Activated B cell treated with CpG ODN at 0.5 μM for 24 hours (primary cell): ENCODE measurements around the gene PSMG4. TPM values are rescaled to one million over a fixed set of nuclear protein-coding genes. Genes with fewer than 3 reads are reported as not detected.

ENCODE experiments used
- ATAC-seq: fragments of 200-7000 bp; cut with Tn5 transposase; one replicate; pipeline ENCODE4 v1.10.0; 2021; ENCODE audit warnings: low read depth, mild to moderate bottlenecking, moderate library complexity
- CTCF ChIA-PET: fragments of 350-600 bp; sonication (Branson Sonifier 250); formaldehyde crosslinking; loops from one replicate; lab custom pipeline; 2021; ENCODE audit warnings: antibody characterized with exemption; lab: Charles Lee
- POLR2A ChIA-PET: fragments of 350-600 bp; sonication (Branson Sonifier 250); formaldehyde crosslinking; loops from one replicate; lab custom pipeline; 2021; ENCODE audit warnings: antibody characterized with exemption; lab: Charles Lee
- DNase-seq: peaks from one replicate; pipeline ENCODE4 v3.0.0; 2022
- H3K27ac Mint-ChIP-seq: one replicate; pipeline ENCODE4 v1.8.0; 2020; ENCODE audit warnings: mixed read lengths
- H3K27me3 Mint-ChIP-seq: one replicate; pipeline ENCODE4 v1.8.0; 2021; ENCODE audit warnings: mixed read lengths
- H3K36me3 Mint-ChIP-seq: one replicate; pipeline ENCODE4 v1.8.0; 2021; ENCODE audit warnings: low read depth, mixed read lengths
- H3K4me1 Mint-ChIP-seq: one replicate; pipeline ENCODE4 v1.8.0; 2021; ENCODE audit warnings: mixed read lengths
- H3K4me3 Mint-ChIP-seq: one replicate; pipeline ENCODE4 v1.8.0; 2020; ENCODE audit warnings: mild to moderate bottlenecking, mixed read lengths
- H3K9me3 Mint-ChIP-seq: one replicate; pipeline ENCODE4 v1.8.0; 2020; ENCODE audit warnings: mixed read lengths
- intact Hi-C: fragments of 100-400 bp; cut with micrococcal nuclease; formaldehyde crosslinking; loops from one replicate; pipeline ENCODE4 v1.15.1; 2024
- total RNA-seq: library from RNA; stranded (reverse); gene quantifications from 2 replicates; pipeline ENCODE4 v1.2.3, GENCODE V29; 2022
- TF ChIP-seq, protein P1 (sequence below): fragments of 200-600 bp; IDR thresholded peaks from one replicate; pipeline ENCODE4 v1.8.0; 2022; ENCODE audit warnings: antibody characterized with exemption, mild to moderate bottlenecking

The PSMG4 gene
- total RNA-seq, 1 donor from 2014 or later: 29.9 TPM

DNA sequence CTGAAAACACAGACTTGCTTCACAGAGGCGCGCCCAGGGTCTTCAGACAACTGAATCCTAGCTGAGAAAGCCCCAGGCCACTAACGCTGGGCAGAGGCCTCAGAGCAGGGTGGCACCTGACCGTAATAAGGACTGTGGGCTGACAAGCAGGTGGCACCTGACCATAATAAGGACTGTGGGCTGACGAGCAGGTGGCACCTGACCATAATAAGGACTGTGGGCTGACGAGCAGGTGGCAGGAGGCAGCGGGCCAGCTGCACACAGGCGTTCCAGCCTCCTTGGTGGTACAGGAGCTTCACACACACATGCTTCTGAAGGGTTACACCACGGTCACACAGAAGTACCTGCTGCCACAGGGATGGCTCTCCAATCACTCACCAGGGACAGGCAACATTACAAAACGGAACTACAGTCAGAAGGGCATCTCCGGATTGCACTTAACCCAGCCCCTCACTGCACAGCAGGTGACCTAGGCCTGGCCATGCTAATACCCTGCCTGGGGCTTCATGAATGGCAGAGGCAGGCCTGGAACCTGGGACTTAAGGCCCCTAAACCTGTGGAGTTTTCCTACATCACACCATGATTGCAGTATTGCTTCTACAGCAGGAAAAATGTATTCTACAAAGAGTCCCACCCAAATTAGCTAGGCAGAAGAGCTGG, 50.8 kb downstream of the PSMG4 start:
- H3K36me3 Mint-ChIP-seq: no peaks in the 10 kb centered on the region
- CTCF ChIA-PET: no interaction called here
- POLR2A ChIA-PET: no interaction called here
- no peak overlapping the region for H3K4me3 Mint-ChIP-seq
- peaks cover 11% of the 10 kb centered on the region for H3K27me3 Mint-ChIP-seq
- no peaks in the 10 kb centered on the region for H3K4me1 Mint-ChIP-seq
- TF ChIP-seq, protein P1, sequence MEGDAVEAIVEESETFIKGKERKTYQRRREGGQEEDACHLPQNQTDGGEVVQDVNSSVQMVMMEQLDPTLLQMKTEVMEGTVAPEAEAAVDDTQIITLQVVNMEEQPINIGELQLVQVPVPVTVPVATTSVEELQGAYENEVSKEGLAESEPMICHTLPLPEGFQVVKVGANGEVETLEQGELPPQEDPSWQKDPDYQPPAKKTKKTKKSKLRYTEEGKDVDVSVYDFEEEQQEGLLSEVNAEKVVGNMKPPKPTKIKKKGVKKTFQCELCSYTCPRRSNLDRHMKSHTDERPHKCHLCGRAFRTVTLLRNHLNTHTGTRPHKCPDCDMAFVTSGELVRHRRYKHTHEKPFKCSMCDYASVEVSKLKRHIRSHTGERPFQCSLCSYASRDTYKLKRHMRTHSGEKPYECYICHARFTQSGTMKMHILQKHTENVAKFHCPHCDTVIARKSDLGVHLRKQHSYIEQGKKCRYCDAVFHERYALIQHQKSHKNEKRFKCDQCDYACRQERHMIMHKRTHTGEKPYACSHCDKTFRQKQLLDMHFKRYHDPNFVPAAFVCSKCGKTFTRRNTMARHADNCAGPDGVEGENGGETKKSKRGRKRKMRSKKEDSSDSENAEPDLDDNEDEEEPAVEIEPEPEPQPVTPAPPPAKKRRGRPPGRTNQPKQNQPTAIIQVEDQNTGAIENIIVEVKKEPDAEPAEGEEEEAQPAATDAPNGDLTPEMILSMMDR: no peak
- DNase-seq (no peak), ATAC-seq (no peak)
- H3K27ac Mint-ChIP-seq: no peak overlapping the region
- no peaks in the 10 kb centered on the region for H3K9me3 Mint-ChIP-seq
- intact Hi-C loops: no loop called here

DNA sequence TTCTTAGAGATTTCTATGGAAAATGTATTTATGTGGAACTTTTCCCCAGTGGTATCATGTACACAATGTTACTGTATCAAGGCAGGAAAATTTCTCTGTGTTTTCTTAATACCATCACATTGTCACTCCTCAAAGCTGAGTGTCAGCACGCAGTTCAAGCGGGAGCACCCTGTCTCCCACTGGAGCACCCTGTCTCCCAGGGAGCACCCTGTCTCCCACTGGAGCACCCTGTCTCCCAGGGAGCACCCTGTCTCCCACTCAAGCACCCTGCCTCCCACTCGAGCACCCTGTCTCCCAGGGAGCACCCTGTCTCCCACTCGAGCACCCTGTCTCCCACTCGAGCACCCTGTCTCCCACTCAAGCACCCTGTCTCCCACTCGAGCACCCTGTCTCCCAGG, 51.3 kb downstream of the PSMG4 start:
- Mint-ChIP-seq H3K27ac (no peak overlapping the region), H3K9me3 (no peaks in the 10 kb centered on the region), H3K4me3 (no peak overlapping the region), H3K36me3 (no peaks in the 10 kb centered on the region), H3K27me3 (peaks cover 13% of the 10 kb centered on the region), H3K4me1 (no peaks in the 10 kb centered on the region)
- POLR2A ChIA-PET: no interaction called here
- TF ChIP-seq, protein P1: no peak
- intact Hi-C loops: no loop called here
- CTCF ChIA-PET: no interaction called here
- ATAC-seq: no peak
- DNase-seq: no peak

DNA sequence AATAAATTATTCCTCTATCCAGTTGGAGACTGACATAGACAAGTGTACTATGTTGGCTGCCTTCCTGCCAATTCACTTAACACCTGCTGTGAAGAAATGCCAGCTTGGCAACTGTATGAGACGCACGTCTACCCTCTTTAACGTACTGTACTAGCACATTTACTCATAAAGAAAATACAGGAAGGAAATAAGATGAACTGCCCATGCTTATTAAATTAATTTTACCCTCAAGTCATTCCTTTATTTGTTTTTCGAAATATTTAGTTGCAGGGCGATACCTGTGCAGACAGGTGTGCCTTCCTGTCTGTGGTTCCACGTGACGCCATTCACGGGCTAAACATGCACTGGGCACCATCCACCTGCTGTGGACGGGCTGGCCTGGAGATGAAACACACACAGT, 52.0 kb downstream of the PSMG4 start:
- no peaks in the 10 kb centered on the region for H3K9me3 Mint-ChIP-seq
- intact Hi-C loops: no loop called here
- ChIA-PET POLR2A (no interaction called here), CTCF (no interaction called here)
- H3K27me3 Mint-ChIP-seq: peaks cover 10% of the 10 kb centered on the region
- ATAC-seq: no peak
- no peaks in the 10 kb centered on the region for H3K4me1 Mint-ChIP-seq
- TF ChIP-seq, protein P1: no peak
- H3K36me3 Mint-ChIP-seq: no peaks in the 10 kb centered on the region
- DNase-seq: no peak
- no peak overlapping the region for H3K27ac Mint-ChIP-seq
- H3K4me3 Mint-ChIP-seq: no peak overlapping the region

DNA sequence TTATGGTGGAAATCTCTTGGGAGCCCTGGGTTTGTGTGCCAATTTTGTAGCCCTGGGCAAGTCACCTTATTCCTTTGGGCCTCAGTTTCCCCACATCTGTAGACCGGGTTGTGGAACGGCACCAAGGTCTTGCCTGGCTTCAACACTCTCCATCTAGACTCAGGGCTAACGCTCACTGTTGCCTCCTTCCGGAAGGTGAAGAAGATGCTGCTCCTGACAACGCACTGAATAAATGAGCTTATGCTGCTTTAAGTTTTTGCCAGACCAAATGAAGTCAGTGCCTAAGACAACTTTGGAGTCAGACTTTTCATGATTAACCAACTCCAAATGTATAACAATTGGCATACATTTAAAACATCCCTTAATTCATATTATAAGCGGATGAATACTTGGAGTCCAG, 53.1 kb downstream of the PSMG4 start:
- POLR2A ChIA-PET: no interaction called here
- H3K9me3 Mint-ChIP-seq: no peaks in the 10 kb centered on the region

GRCh38 chr6:3312604-3313231, 54.0 kb downstream of the PSMG4 start:
- ATAC-seq (no peak), DNase-seq (no peak)
- H3K27ac Mint-ChIP-seq: no peak overlapping the region
- no peak overlapping the region for H3K4me3 Mint-ChIP-seq
- no peaks in the 10 kb centered on the region for H3K9me3 Mint-ChIP-seq
- no peaks in the 10 kb centered on the region for H3K4me1 Mint-ChIP-seq
- ChIA-PET CTCF (no interaction called here), POLR2A (no interaction called here)
- intact Hi-C loops: no loop called here
- no peaks in the 10 kb centered on the region for H3K36me3 Mint-ChIP-seq
- TF ChIP-seq, protein P1: no peak
- H3K27me3 Mint-ChIP-seq: peaks cover 11% of the 10 kb centered on the region

More for the DNA sequence above, 53.1 kb downstream of the PSMG4 start:
- Mint-ChIP-seq H3K27me3 (peaks cover 10% of the 10 kb centered on the region), H3K27ac (no peak overlapping the region), H3K4me3 (no peak overlapping the region), H3K4me1 (no peaks in the 10 kb centered on the region), H3K36me3 (no peaks in the 10 kb centered on the region)
- TF ChIP-seq, protein P1: no peak
- intact Hi-C loops: no loop called here
- DNase-seq: no peak
- CTCF ChIA-PET: no interaction called here
- no peak for ATAC-seq
